ENCODE results near the gene PSMB3. TPM values are rescaled to one million over a fixed set of nuclear protein-coding genes. Genes with fewer than 3 reads are reported as not detected.
A peak's percentile ranks its signal among the peaks of the same experiment; 100 is the strongest.

The PSMB3 gene
- total and polyA plus RNA-seq, 10 donors: 119 to 235 (median 172) TPM

GRCh38 chr17:38740806-38741205 lies 11.7 kb upstream of the PSMB3 start:
- no peak for TF ChIP-seq POLR2AphosphoS5 (IDR thresholded peaks at IDR 0.05)
- no peak for TF ChIP-seq POLR2A (IDR thresholded peaks at IDR 0.05)
- TF ChIP-seq CTCF (IDR thresholded peaks at IDR 0.05 in 8 of 11, conservative IDR thresholded peaks at IDR 0.05 in 3 of 11): no peak
- no peak for DNase-seq
- Histone ChIP-seq H3K27me3 (replicated peaks in 1 of 7) (peaks cover 0 to 21% (median 0%) of the 10 kb centered on the region in 7 donors), H3K9me3 (no peaks in the 10 kb centered on the region), H3K27ac (peak overlapping the region in 2 of 8 donors; percentile 14 to 27), H3K4me1 (peaks cover 0 to 58% (median 24%) of the 10 kb centered on the region in 6 donors), H3K36me3 (peaks cover 0 to 38% (median 2%) of the 10 kb centered on the region in 6 donors), H3K4me3 (no peak overlapping the region)
- intact Hi-C loops (cut with DNase I; ENCODE audit: low total_unique reads): no loop called here
- 59 to 82% (median 70%) methylated on average over 4 of the region's 4 CpGs for WGBS, 5 donors

GRCh38 chr17:38741461-38741860 lies 11.1 kb upstream of the PSMB3 start:
- Histone ChIP-seq H3K27me3 (replicated peaks in 1 of 7) (peaks cover 0 to 28% (median 0%) of the 10 kb centered on the region in 7 donors), H3K36me3 (peaks cover 0 to 32% (median 2%) of the 10 kb centered on the region in 6 donors), H3K27ac (peak overlapping the region in 2 of 8 donors; percentile 38 to 47), H3K9me3 (no peaks in the 10 kb centered on the region), H3K4me3 (no peak overlapping the region), H3K4me1 (peaks cover 2 to 61% (median 29%) of the 10 kb centered on the region in 6 donors)
- DNase-seq: no peak
- TF ChIP-seq CTCF (IDR thresholded peaks at IDR 0.05 in 8 of 11, conservative IDR thresholded peaks at IDR 0.05 in 3 of 11): no peak
- intact Hi-C loops (cut with DNase I; ENCODE audit: low total_unique reads): no loop called here
- 82 to 90% (median 89%) methylated on average over 4 to 5 of the region's 5 CpGs for WGBS, 5 donors

GRCh38 chr17:38741921-38742410 lies 10.6 kb upstream of the PSMB3 start:
- WGBS, 5 donors: 67 to 84% (median 75%) methylated on average over 7 of the region's 7 CpGs
- DNase-seq: peak; percentile 53
- Histone ChIP-seq H3K4me3 (no peak overlapping the region), H3K36me3 (peaks cover 0 to 29% (median 2%) of the 10 kb centered on the region in 6 donors), H3K27ac (peak overlapping the region in 4 of 8 donors; percentile 12 to 47 (median 40)), H3K9me3 (no peaks in the 10 kb centered on the region), H3K27me3 (replicated peaks in 1 of 7) (peaks cover 0 to 33% (median 2%) of the 10 kb centered on the region in 7 donors), H3K4me1 (peaks cover 7 to 66% (median 34%) of the 10 kb centered on the region in 6 donors)
- TF ChIP-seq CTCF (IDR thresholded peaks at IDR 0.05 in 8 of 11, conservative IDR thresholded peaks at IDR 0.05 in 3 of 11) (no peak), POLR2AphosphoS5 (IDR thresholded peaks at IDR 0.05) (no peak)
- intact Hi-C loops (cut with DNase I; ENCODE audit: low total_unique reads): no loop called here

GRCh38 chr17:38742411-38743308 lies 9.9 kb upstream of the PSMB3 start:
- intact Hi-C loops (cut with DNase I; ENCODE audit: low total_unique reads): no loop called here
- H3K4me1 ChIP-seq: peaks cover 12 to 73% (median 41%) of the 10 kb centered on the region in 6 donors

More at GRCh38 chr17:38742411-38743308, 9.9 kb upstream of the PSMB3 start:
- Histone ChIP-seq H3K27me3 (replicated peaks in 1 of 7) (peaks cover 0 to 40% (median 9%) of the 10 kb centered on the region in 7 donors), H3K36me3 (peaks cover 0 to 22% (median 2%) of the 10 kb centered on the region in 6 donors), H3K4me3 (no peak overlapping the region), H3K9me3 (no peaks in the 10 kb centered on the region), H3K27ac (peak overlapping the region in 4 of 8 donors; percentile 12 to 47 (median 40))
- TF ChIP-seq POLR2A (IDR thresholded peaks at IDR 0.05): no peak
- no peak for TF ChIP-seq POLR2AphosphoS5 (IDR thresholded peaks at IDR 0.05)
- no peak for TF ChIP-seq CTCF (IDR thresholded peaks at IDR 0.05 in 8 of 11, conservative IDR thresholded peaks at IDR 0.05 in 3 of 11)
- DNase-seq: peak; percentile 58
- 61 to 75% (median 68%) methylated on average over 21 to 22 of the region's 22 CpGs for WGBS, 5 donors

All from spleen (tissue), 11 donors.